Large intestine (tissue), 3 donors: ENCODE results near the gene GPHN. TPM values are rescaled to one million over a fixed set of nuclear protein-coding genes. Genes with fewer than 3 reads are reported as not detected.

Experiments used
- DNase-seq, 2 donors: peaks; one replicate each; pipeline versions ENCODE4 v3.0.0 to v3.0.0-alpha.2; 2013
- H3K27ac ChIP-seq: one replicate; pipeline ENCODE4 v1.5.1; 2013; ENCODE audit warnings: low read length
- H3K27me3 ChIP-seq: 2 replicates; pipeline ENCODE4 v1.6.1; 2013; ENCODE audit warnings: low read length; ENCODE audit not compliant: control insufficient read depth, insufficient read depth
- H3K36me3 ChIP-seq: 2 replicates; pipeline ENCODE4 v1.6.1; 2013; ENCODE audit warnings: low read length; ENCODE audit not compliant: control insufficient read depth, insufficient read depth
- H3K4me1 ChIP-seq: one replicate; pipeline ENCODE4 v1.6.1; 2013; ENCODE audit warnings: low read length; ENCODE audit not compliant: control insufficient read depth, insufficient read depth
- H3K4me3 ChIP-seq: one replicate; pipeline ENCODE4 v1.5.1; 2013; ENCODE audit warnings: low read length
- H3K9me3 ChIP-seq: one replicate; pipeline ENCODE4 v1.6.1; 2013; ENCODE audit warnings: mild to moderate bottlenecking, low read depth, low read length, moderate library complexity; ENCODE audit not compliant: control insufficient read depth
- WGBS: methylation state at CpG from one replicate; pipeline ENCODE4 v1.1.5; 2013; ENCODE audit warnings: low lambda C conversion rate; ENCODE audit not compliant: insufficient coverage; 5-methylcytosine and 5-hydroxymethylcytosine counted together
- polyA plus RNA-seq: library from polyadenylated mRNA; unstranded; fragments of 120-200 nt; gene quantifications from one replicate; pipeline ENCODE4 v1.2.1, GENCODE V29; 2013

Gene GPHN
- polyA plus RNA-seq, 1 donor: 26.1 TPM

GRCh38 chr14:66595394-66595793 lies 87.4 kb downstream of the GPHN start:
- no peaks in the 10 kb centered on the region for H3K36me3 ChIP-seq
- DNase-seq: no peak
- no peaks in the 10 kb centered on the region for H3K27me3 ChIP-seq
- peaks cover 13% of the 10 kb centered on the region for H3K9me3 ChIP-seq
- H3K4me3 ChIP-seq: no peak overlapping the region
- H3K4me1 ChIP-seq: no peaks in the 10 kb centered on the region
- WGBS: no CpG with 5 or more reads among the region's 4 CpGs
- no peak overlapping the region for H3K27ac ChIP-seq

- Histone ChIP-seq H3K9me3 (peaks cover 13% of the 10 kb centered on the region), H3K27me3 (no peaks in the 10 kb centered on the region), H3K27ac (no peak overlapping the region), H3K4me1 (no peaks in the 10 kb centered on the region), H3K4me3 (no peak overlapping the region), H3K36me3 (no peaks in the 10 kb centered on the region)
- no peak for DNase-seq
- WGBS: no CpG with 5 or more reads among the region's 9 CpGs
Observed at GRCh38 chr14:66596241-66596985, 88.5 kb downstream of the GPHN start.

GRCh38 chr14:66600416-66600815 lies 92.5 kb downstream of the GPHN start:
- Histone ChIP-seq H3K4me1 (no peaks in the 10 kb centered on the region), H3K4me3 (no peak overlapping the region), H3K9me3 (peaks cover 12% of the 10 kb centered on the region), H3K27me3 (no peaks in the 10 kb centered on the region), H3K36me3 (no peaks in the 10 kb centered on the region), H3K27ac (no peak overlapping the region)
- 80% methylated on average over 1 of the region's 3 CpGs for WGBS
- DNase-seq: no peak

- no peaks in the 10 kb centered on the region for H3K36me3 ChIP-seq
- WGBS: 0% methylated on average over 1 of the region's 2 CpGs
- H3K9me3 ChIP-seq: peaks cover 3% of the 10 kb centered on the region
- peak in 1 of 2 donors; percentile 6 for DNase-seq
- no peaks in the 10 kb centered on the region for H3K4me1 ChIP-seq
- H3K27me3 ChIP-seq: no peaks in the 10 kb centered on the region
- H3K4me3 ChIP-seq: no peak overlapping the region
- no peak overlapping the region for H3K27ac ChIP-seq
Observed at GRCh38 chr14:66601932-66602578, 94.1 kb downstream of the GPHN start.

- Histone ChIP-seq H3K27me3 (no peaks in the 10 kb centered on the region), H3K4me3 (no peak overlapping the region), H3K27ac (no peak overlapping the region), H3K36me3 (no peaks in the 10 kb centered on the region), H3K4me1 (no peaks in the 10 kb centered on the region), H3K9me3 (peaks cover 12% of the 10 kb centered on the region)
- DNase-seq: no peak
Observed at GRCh38 chr14:66603945-66604344, 96.0 kb downstream of the GPHN start.

- H3K9me3 ChIP-seq: peaks cover 14% of the 10 kb centered on the region
- H3K4me3 ChIP-seq: no peak overlapping the region
- H3K27ac ChIP-seq: no peak overlapping the region
- no peaks in the 10 kb centered on the region for H3K27me3 ChIP-seq
- DNase-seq: no peak
- H3K4me1 ChIP-seq: no peaks in the 10 kb centered on the region
- H3K36me3 ChIP-seq: no peaks in the 10 kb centered on the region
- WGBS: 100% methylated on average over 2 of the region's 2 CpGs
Observed at GRCh38 chr14:66606826-66607225, 98.9 kb downstream of the GPHN start.

- Histone ChIP-seq H3K4me1 (no peaks in the 10 kb centered on the region), H3K4me3 (no peak overlapping the region), H3K36me3 (no peaks in the 10 kb centered on the region), H3K27ac (no peak overlapping the region), H3K9me3 (peaks cover 14% of the 10 kb centered on the region), H3K27me3 (no peaks in the 10 kb centered on the region)
- WGBS: no CpG with 5 or more reads among the region's 4 CpGs
- DNase-seq: no peak
Observed at GRCh38 chr14:66610154-66610563, 102.2 kb downstream of the GPHN start.

GRCh38 chr14:66613344-66613743 lies 105.4 kb downstream of the GPHN start:
- peaks cover 16% of the 10 kb centered on the region for H3K9me3 ChIP-seq
- no peak overlapping the region for H3K4me3 ChIP-seq
- WGBS: 100% methylated on average over 1 of the region's 2 CpGs
- H3K27ac ChIP-seq: no peak overlapping the region
- no peaks in the 10 kb centered on the region for H3K27me3 ChIP-seq
- no peaks in the 10 kb centered on the region for H3K36me3 ChIP-seq
- DNase-seq: no peak
- H3K4me1 ChIP-seq: no peaks in the 10 kb centered on the region

- Histone ChIP-seq H3K4me3 (no peak overlapping the region), H3K9me3 (peaks cover 12% of the 10 kb centered on the region), H3K4me1 (no peaks in the 10 kb centered on the region), H3K27ac (no peak overlapping the region), H3K36me3 (no peaks in the 10 kb centered on the region), H3K27me3 (no peaks in the 10 kb centered on the region)
- no peak for DNase-seq
- no CpG with 5 or more reads among the region's 2 CpGs for WGBS
Observed at GRCh38 chr14:66619952-66620351, 112.0 kb downstream of the GPHN start.

GRCh38 chr14:66623838-66624237 lies 115.9 kb downstream of the GPHN start:
- Histone ChIP-seq H3K27me3 (no peaks in the 10 kb centered on the region), H3K9me3 (peaks cover 4% of the 10 kb centered on the region), H3K36me3 (no peaks in the 10 kb centered on the region), H3K4me3 (no peak overlapping the region), H3K4me1 (no peaks in the 10 kb centered on the region), H3K27ac (no peak overlapping the region)
- WGBS: no CpG with 5 or more reads among the region's 4 CpGs
- no peak for DNase-seq
